ENCODE results near the gene FBL.

Gene FBL

GRCh38 chr19:39788244-39788643 is 57.9 kb downstream of the FBL start:
- DNase-seq (ENCODE audit: low spot score): no peak
